Measurements from ENCODE around the gene MARCHF3. TPM values are rescaled to one million over a fixed set of nuclear protein-coding genes. Genes with fewer than 3 reads are reported as not detected.

MARCHF3 gene
- total RNA-seq, 2 experiments from 2014 or later: 5.4 to 7.0 TPM

GRCh38 chr5:127068493-127069214 is 38.3 kb upstream of the MARCHF3 start:
- no peaks in the 10 kb centered on the region for H3K79me2 ChIP-seq (ENCODE audit: insufficient read depth, low read depth, low read length)
- BruUV-seq (replicated peaks): no TSS peak
- peaks cover 10% of the 10 kb centered on the region for H3K4me1 ChIP-seq (ENCODE audit: insufficient read depth, low read length, poor library complexity, severe bottlenecking)
- intact Hi-C loops (cut with micrococcal nuclease; ENCODE audit: unreplicated experiment): no loop called here
- TF ChIP-seq EZH2phosphoT487 (IDR thresholded peaks at IDR 0.05; ENCODE audit: borderline replicate concordance, low read depth, low read length): no peak
- no peak for TF ChIP-seq CTCF (conservative IDR thresholded peaks at IDR 0.05; ENCODE audit: low read length)
- no peaks in the 10 kb centered on the region for H3K9me3 ChIP-seq (ENCODE audit: low read length)
- no peaks in the 10 kb centered on the region for H4K20me1 ChIP-seq (ENCODE audit: insufficient read depth, low read length)
- no peak overlapping the region for H2AFZ ChIP-seq (ENCODE audit: low read length)
- no peaks in the 10 kb centered on the region for H3K36me3 ChIP-seq (ENCODE audit: insufficient read depth, low read length)
- ChIA-PET POLR2A (no interaction called here), CTCF (ENCODE audit: unreplicated experiment) (no interaction called here)
- no peak overlapping the region for H3K4me3 ChIP-seq (ENCODE audit: low read depth, low read length, poor library complexity, severe bottlenecking)
- DNase-seq (ENCODE audit: low spot score): no peak
- H3K4me2 ChIP-seq (ENCODE audit: low read length): no peak overlapping the region
- no peaks in the 10 kb centered on the region for H3K9me2 ChIP-seq (ENCODE audit: insufficient read depth, low read length)
- no peak overlapping the region for H3K27ac ChIP-seq (ENCODE audit: low read depth, low read length, poor library complexity, severe bottlenecking)

- H3K79me2 ChIP-seq (ENCODE audit: insufficient read depth, low read depth, low read length): no peaks in the 10 kb centered on the region
- no peaks in the 10 kb centered on the region for H3K9me2 ChIP-seq (ENCODE audit: insufficient read depth, low read length)
- H4K20me1 ChIP-seq (ENCODE audit: insufficient read depth, low read length): no peaks in the 10 kb centered on the region
- no peak overlapping the region for H2AFZ ChIP-seq (ENCODE audit: low read length)
- H3K36me3 ChIP-seq (ENCODE audit: insufficient read depth, low read length): no peaks in the 10 kb centered on the region
- no peak overlapping the region for H3K27ac ChIP-seq (ENCODE audit: low read depth, low read length, poor library complexity, severe bottlenecking)
- intact Hi-C loops (cut with micrococcal nuclease; ENCODE audit: unreplicated experiment): no loop called here
- H3K4me2 ChIP-seq (ENCODE audit: low read length): no peak overlapping the region
- H3K4me3 ChIP-seq (ENCODE audit: low read depth, low read length, poor library complexity, severe bottlenecking): no peak overlapping the region
- H3K9me3 ChIP-seq (ENCODE audit: low read length): no peaks in the 10 kb centered on the region
- ChIA-PET POLR2A (no interaction called here), CTCF (ENCODE audit: unreplicated experiment) (no interaction called here)
- no peak for DNase-seq (ENCODE audit: low spot score)
- no TSS peak for BruUV-seq (replicated peaks)
- H3K4me1 ChIP-seq (ENCODE audit: insufficient read depth, low read length, poor library complexity, severe bottlenecking): no peaks in the 10 kb centered on the region
- TF ChIP-seq CTCF (conservative IDR thresholded peaks at IDR 0.05; ENCODE audit: low read length) (no peak), EZH2phosphoT487 (IDR thresholded peaks at IDR 0.05; ENCODE audit: borderline replicate concordance, low read depth, low read length) (no peak)
Measured at GRCh38 chr5:127066721-127067120, 36.4 kb upstream of the MARCHF3 start.

- H3K9me3 ChIP-seq (ENCODE audit: low read length): no peaks in the 10 kb centered on the region
- no peaks in the 10 kb centered on the region for H3K36me3 ChIP-seq (ENCODE audit: insufficient read depth, low read length)
- no peak overlapping the region for H3K4me3 ChIP-seq (ENCODE audit: low read depth, low read length, poor library complexity, severe bottlenecking)
- no peak overlapping the region for H3K27ac ChIP-seq (ENCODE audit: low read depth, low read length, poor library complexity, severe bottlenecking)
- POLR2A ChIA-PET: interaction anchor here (1.3 kb wide), 1 partner anchor 17 kb away, joined by 5 read pairs; no protein-coding TSS in a partner anchor
- H4K20me1 ChIP-seq (ENCODE audit: insufficient read depth, low read length): no peaks in the 10 kb centered on the region
- CTCF ChIA-PET (ENCODE audit: unreplicated experiment): no interaction called here
- H2AFZ ChIP-seq (ENCODE audit: low read length): no peak overlapping the region
- intact Hi-C loops (cut with micrococcal nuclease; ENCODE audit: unreplicated experiment): no loop called here
- BruUV-seq (replicated peaks): no TSS peak
- H3K9me2 ChIP-seq (ENCODE audit: insufficient read depth, low read length): no peaks in the 10 kb centered on the region
- no peak for TF ChIP-seq EZH2phosphoT487 (IDR thresholded peaks at IDR 0.05; ENCODE audit: borderline replicate concordance, low read depth, low read length)
- TF ChIP-seq CTCF (conservative IDR thresholded peaks at IDR 0.05; ENCODE audit: low read length): no peak
- no peaks in the 10 kb centered on the region for H3K4me1 ChIP-seq (ENCODE audit: insufficient read depth, low read length, poor library complexity, severe bottlenecking)
- H3K79me2 ChIP-seq (ENCODE audit: insufficient read depth, low read depth, low read length): no peaks in the 10 kb centered on the region
- DNase-seq (ENCODE audit: low spot score): no peak
- no peak overlapping the region for H3K4me2 ChIP-seq (ENCODE audit: low read length)
Measured at GRCh38 chr5:127064253-127064840, 34.0 kb upstream of the MARCHF3 start.
